H9 (cell line): Measurements from ENCODE around the gene NUBPL. TPM values are rescaled to one million over a fixed set of nuclear protein-coding genes. Genes with fewer than 3 reads are reported as not detected.

Experiments used
- DNase-seq: peaks from one replicate; pipeline ENCODE4 v3.0.0-alpha.2; 2017
- H2AFZ ChIP-seq: one replicate; pipeline ENCODE4 v1.6.1; 2013; ENCODE audit warnings: mild to moderate bottlenecking, low read length, control low read depth, moderate library complexity
- H2AK5ac ChIP-seq: 2 replicates; pipeline ENCODE4 v1.6.1; 2013; ENCODE audit warnings: low read length, control low read depth, mixed read lengths; ENCODE audit not compliant: insufficient read length
- H2BK120ac ChIP-seq: one replicate; pipeline ENCODE4 v1.6.1; 2013; ENCODE audit warnings: low read depth, mild to moderate bottlenecking, low read length, control low read depth, inconsistent platforms; ENCODE audit not compliant: poor library complexity, severe bottlenecking
- H2BK12ac ChIP-seq: 2 replicates; pipeline ENCODE4 v1.6.1; 2013; ENCODE audit warnings: low read length, control low read depth, mixed read lengths, low read depth; ENCODE audit not compliant: insufficient read length
- H2BK15ac ChIP-seq: 2 replicates; pipeline ENCODE4 v1.6.1; 2013; ENCODE audit warnings: low read depth, low read length, control low read depth
- H2BK20ac ChIP-seq: one replicate; pipeline ENCODE4 v1.6.1; 2013; ENCODE audit warnings: low read depth, mild to moderate bottlenecking, low read length, control low read depth, inconsistent platforms; ENCODE audit not compliant: poor library complexity, severe bottlenecking
- H2BK5ac ChIP-seq: 2 replicates; pipeline ENCODE4 v1.6.1; 2013; ENCODE audit warnings: low read length, control low read depth, mixed read lengths; ENCODE audit not compliant: insufficient read length
- H3K14ac ChIP-seq: 2 replicates; pipeline ENCODE4 v1.6.1; 2013; ENCODE audit warnings: low read length, control low read depth; ENCODE audit not compliant: insufficient read depth
- H3K18ac ChIP-seq: 2 replicates; pipeline ENCODE4 v1.6.1; 2013; ENCODE audit warnings: low read depth, mild to moderate bottlenecking, mixed read lengths, low read length, control low read depth; ENCODE audit not compliant: insufficient read length
- H3K23ac ChIP-seq: 2 replicates; pipeline ENCODE4 v1.6.1; 2013; ENCODE audit warnings: low read length, control low read depth, mixed read lengths, low read depth; ENCODE audit not compliant: insufficient read length
- H3K23me2 ChIP-seq: 2 replicates; pipeline ENCODE4 v1.6.1; 2013; ENCODE audit warnings: low read depth, mild to moderate bottlenecking, mixed read lengths, low read length, control low read depth; ENCODE audit not compliant: insufficient read length, poor library complexity, severe bottlenecking
- H3K27ac ChIP-seq: 2 replicates; pipeline ENCODE4 v1.5.1; 2013; ENCODE audit warnings: low read length, control low read depth, mixed read lengths, low read depth; ENCODE audit not compliant: insufficient read length
- H3K27me3 ChIP-seq: 2 replicates; pipeline ENCODE4 v1.6.1; 2013; ENCODE audit warnings: low read length, control low read depth, inconsistent platforms; ENCODE audit not compliant: insufficient read depth
- H3K4ac ChIP-seq: 2 replicates; pipeline ENCODE4 v1.6.1; 2013; ENCODE audit warnings: low read depth, mild to moderate bottlenecking, control low read depth, inconsistent platforms, low read length, moderate library complexity
- H3K4me1 ChIP-seq: 2 replicates; pipeline ENCODE4 v1.6.1; 2013; ENCODE audit warnings: low read length, control low read depth, inconsistent platforms; ENCODE audit not compliant: insufficient read depth
- H3K4me2 ChIP-seq: 2 replicates; pipeline ENCODE4 v1.6.1; 2013; ENCODE audit warnings: low read length, control low read depth, mixed read lengths; ENCODE audit not compliant: insufficient read length, insufficient read depth
- H3K56ac ChIP-seq: 2 replicates; pipeline ENCODE4 v1.6.1; 2013; ENCODE audit warnings: low read depth, mild to moderate bottlenecking, mixed read lengths, low read length, control low read depth; ENCODE audit not compliant: insufficient read length
- H3K79me1 ChIP-seq: 2 replicates; pipeline ENCODE4 v1.6.1; 2013; ENCODE audit warnings: low read depth, mild to moderate bottlenecking, moderate library complexity, low read length, control low read depth, inconsistent platforms; ENCODE audit not compliant: insufficient read depth, poor library complexity, severe bottlenecking
- H3K79me2 ChIP-seq: 2 replicates; pipeline ENCODE4 v1.6.1; 2013; ENCODE audit warnings: low read length, control low read depth, inconsistent platforms; ENCODE audit not compliant: insufficient read depth
- H3K9ac ChIP-seq: 2 replicates; pipeline ENCODE4 v1.6.1; 2013; ENCODE audit warnings: low read length, control low read depth, mixed read lengths; ENCODE audit not compliant: insufficient read length; ENCODE audit errors: extremely low read depth
- H3K9me3 ChIP-seq: one replicate; pipeline ENCODE4 v1.6.1; 2013; ENCODE audit warnings: low read depth, low read length, inconsistent platforms; ENCODE audit not compliant: control insufficient read depth
- H3T11ph ChIP-seq: one replicate; pipeline ENCODE4 v1.6.1; 2013; ENCODE audit warnings: mild to moderate bottlenecking, low read length, control low read depth, inconsistent platforms
- H4K20me1 ChIP-seq: one replicate; pipeline ENCODE4 v1.6.1; 2013; ENCODE audit not compliant: control insufficient read depth, insufficient read length, insufficient read depth
- H4K5ac ChIP-seq: 2 replicates; pipeline ENCODE4 v1.6.1; 2013; ENCODE audit warnings: low read depth, mild to moderate bottlenecking, mixed read lengths, low read length, control low read depth; ENCODE audit not compliant: insufficient read length
- H4K8ac ChIP-seq: replicated peaks from 2 replicates; pipeline ENCODE4 v1.6.1; 2013; ENCODE audit warnings: low read length, control low read depth, mixed read lengths, low read depth; ENCODE audit not compliant: insufficient read length
- H4K91ac ChIP-seq: 2 replicates; pipeline ENCODE4 v1.6.1; 2013; ENCODE audit warnings: low read depth, mild to moderate bottlenecking, moderate library complexity, mixed read lengths, low read length, control low read depth; ENCODE audit not compliant: insufficient read length
- H3K27ac Mint-ChIP-seq, 3 experiments: 2 replicates in 2 of 3; 3 replicates in 1 of 3; pipeline ENCODE4 v1.8.0; 2020 to 2021; ENCODE audit warnings: mixed read lengths in 3 of 3, mild to moderate bottlenecking in 1 of 3, moderate library complexity in 1 of 3
- H3K27me3 Mint-ChIP-seq: 2 replicates; pipeline ENCODE4 v1.8.0; 2021; ENCODE audit warnings: low read depth, mild to moderate bottlenecking, moderate library complexity, mixed read lengths
- H3K36me3 Mint-ChIP-seq, 3 experiments: 2 replicates in 2 of 3; 3 replicates in 1 of 3; pipeline ENCODE4 v1.8.0; 2020 to 2021; ENCODE audit warnings: low read depth in 3 of 3, mixed read lengths in 3 of 3; ENCODE audit not compliant: insufficient read depth in 1 of 3
- H3K4me1 Mint-ChIP-seq, 2 experiments: 2 replicates each; pipeline ENCODE4 v1.8.0; 2020; ENCODE audit warnings: mixed read lengths in 2 of 2
- H3K4me3 Mint-ChIP-seq, 2 experiments: 2 replicates in 1 of 2; 3 replicates in 1 of 2; pipeline ENCODE4 v1.8.0; 2020 to 2021; ENCODE audit warnings: mild to moderate bottlenecking in 2 of 2, mixed read lengths in 2 of 2, moderate library complexity in 1 of 2
- H3K9me3 Mint-ChIP-seq, 2 experiments: 2 replicates in 1 of 2; 3 replicates in 1 of 2; pipeline ENCODE4 v1.8.0; 2020; ENCODE audit warnings: mild to moderate bottlenecking in 2 of 2, mixed read lengths in 2 of 2, moderate library complexity in 1 of 2
- WGBS: extraction: QIAGEN DNeasy Blood & Tissue Kit; methylation state at CpG from one replicate; pipeline ENCODE4 v1.1.7; 2013; ENCODE audit warnings: missing lambda C conversion rate, low lambda C conversion rate, mixed read lengths; ENCODE audit not compliant: insufficient read length; ENCODE audit errors: extremely low coverage; 5-methylcytosine and 5-hydroxymethylcytosine counted together
- total RNA-seq: library from RNA; stranded (reverse); gene quantifications from 2 replicates; pipeline ENCODE4 v1.2.1, GENCODE V29; 2021
- TF ChIP-seq, protein P1 (sequence below): fragments of 200-600 bp; sonication (generic); conservative IDR thresholded peaks from 3 replicates; pipeline ENCODE4 v1.8.0; 2021; ENCODE audit warnings: antibody characterized with exemption, mild to moderate bottlenecking

Gene NUBPL
- total RNA-seq, 1 experiment from 2014 or later, result 14.8 TPM

DNA sequence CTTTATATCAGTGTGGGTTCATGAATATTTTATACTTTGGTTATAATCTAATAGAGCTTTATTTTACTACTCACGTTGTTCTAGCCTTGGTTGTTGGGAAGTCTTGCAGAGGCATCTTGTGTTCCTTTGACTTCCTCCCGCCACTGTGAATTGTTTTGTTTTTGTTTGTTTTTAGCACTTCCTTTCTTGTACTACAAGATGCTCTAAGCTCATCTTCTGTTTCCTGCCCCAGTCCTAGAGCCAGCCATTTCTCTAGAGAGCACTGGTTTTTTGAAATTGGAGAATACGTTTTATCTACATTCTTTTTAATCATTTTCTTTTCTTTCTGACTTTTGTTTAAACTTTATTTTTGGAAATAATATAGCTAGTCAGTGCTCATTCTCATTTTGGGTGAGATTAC is 15.9 kb upstream of the NUBPL start:
- Histone ChIP-seq H3K27me3 (no peaks in the 10 kb centered on the region), H3K79me1 (no peaks in the 10 kb centered on the region), H2BK120ac (no peak overlapping the region), H3K4ac (no peak overlapping the region), H3K27ac (no peak overlapping the region), H2BK5ac (no peak overlapping the region), H3K14ac (no peak overlapping the region), H4K20me1 (no peaks in the 10 kb centered on the region), H4K5ac (no peak overlapping the region), H4K8ac (no peak overlapping the region), H3K4me2 (no peak overlapping the region), H3K9ac (no peak overlapping the region), H3T11ph (no peak overlapping the region), H3K23ac (no peak overlapping the region), H4K91ac (no peak overlapping the region), H3K23me2 (no peaks in the 10 kb centered on the region), H2BK12ac (no peak overlapping the region), H3K4me1 (no peaks in the 10 kb centered on the region), H3K18ac (no peak overlapping the region), H2AK5ac (no peak overlapping the region), H3K56ac (no peak overlapping the region), H3K79me2 (no peaks in the 10 kb centered on the region), H2BK15ac (no peak overlapping the region), H2AFZ (no peak overlapping the region), H2BK20ac (no peak overlapping the region), H3K9me3 (no peaks in the 10 kb centered on the region)
- Mint-ChIP-seq H3K27me3 (peaks cover 10% of the 10 kb centered on the region), H3K36me3 (no peaks in the 10 kb centered on the region), H3K27ac (no peak overlapping the region; a peak in 1 of 7 replicates), H3K4me3 (no peak overlapping the region), H3K4me1 (no peaks in the 10 kb centered on the region; a peak in 1 of 4 replicates), H3K9me3 (peaks cover 2 to 4% of the 10 kb centered on the region in 2 experiments; a peak in 2 of 5 replicates)
- no CpG with 5 or more reads among the region's 3 CpGs for WGBS
- TF ChIP-seq, protein P1, sequence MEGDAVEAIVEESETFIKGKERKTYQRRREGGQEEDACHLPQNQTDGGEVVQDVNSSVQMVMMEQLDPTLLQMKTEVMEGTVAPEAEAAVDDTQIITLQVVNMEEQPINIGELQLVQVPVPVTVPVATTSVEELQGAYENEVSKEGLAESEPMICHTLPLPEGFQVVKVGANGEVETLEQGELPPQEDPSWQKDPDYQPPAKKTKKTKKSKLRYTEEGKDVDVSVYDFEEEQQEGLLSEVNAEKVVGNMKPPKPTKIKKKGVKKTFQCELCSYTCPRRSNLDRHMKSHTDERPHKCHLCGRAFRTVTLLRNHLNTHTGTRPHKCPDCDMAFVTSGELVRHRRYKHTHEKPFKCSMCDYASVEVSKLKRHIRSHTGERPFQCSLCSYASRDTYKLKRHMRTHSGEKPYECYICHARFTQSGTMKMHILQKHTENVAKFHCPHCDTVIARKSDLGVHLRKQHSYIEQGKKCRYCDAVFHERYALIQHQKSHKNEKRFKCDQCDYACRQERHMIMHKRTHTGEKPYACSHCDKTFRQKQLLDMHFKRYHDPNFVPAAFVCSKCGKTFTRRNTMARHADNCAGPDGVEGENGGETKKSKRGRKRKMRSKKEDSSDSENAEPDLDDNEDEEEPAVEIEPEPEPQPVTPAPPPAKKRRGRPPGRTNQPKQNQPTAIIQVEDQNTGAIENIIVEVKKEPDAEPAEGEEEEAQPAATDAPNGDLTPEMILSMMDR, result no peak
- DNase-seq, result no peak
